Esophagus squamous epithelium (tissue), 4 donors: ENCODE results near the gene PDILT.

Experiments used
- POLR2A ChIP-seq, 4 donors: fragments of 450-650 bp; IDR thresholded peaks; one replicate each; pipeline ENCODE4 v1.6.1; 2017; ENCODE audit warnings: antibody characterized with exemption in 4 of 4, mild to moderate bottlenecking in 4 of 4, moderate library complexity in 3 of 4
- TF ChIP-seq, protein P1 (sequence below), 6 experiments: fragments of 450-650 bp in 4 of 6; fragments of 200-600 bp in 2 of 6; sonication (generic) in 2 of 6; IDR thresholded peaks; one replicate each; pipeline ENCODE4 v1.5.1; 2016 to 2019; ENCODE audit warnings: antibody characterized with exemption in 6 of 6, mild to moderate bottlenecking in 4 of 6, moderate library complexity in 4 of 6

DNA sequence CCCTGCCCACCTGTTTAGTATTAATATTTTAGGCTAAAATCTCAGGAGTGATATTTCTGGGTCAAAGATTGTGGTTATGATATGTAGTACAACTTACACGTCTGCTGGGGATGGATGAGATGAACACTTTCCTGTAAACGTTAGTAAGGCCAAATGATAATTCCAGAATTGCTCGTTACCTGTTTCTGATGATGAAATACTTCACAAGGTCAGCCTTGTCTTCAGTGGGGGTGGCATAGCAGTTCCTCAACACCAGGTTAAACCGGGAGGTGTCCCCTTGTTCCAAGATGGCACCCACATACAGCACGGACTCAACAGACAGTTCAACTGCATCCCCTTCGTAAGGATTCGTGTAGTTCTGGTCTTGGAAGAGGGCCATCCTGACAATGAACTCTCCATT is 86.5 kb downstream of the PDILT start:
- no peak for TF ChIP-seq POLR2A (IDR thresholded peaks at IDR 0.05)
- TF ChIP-seq, protein P1, sequence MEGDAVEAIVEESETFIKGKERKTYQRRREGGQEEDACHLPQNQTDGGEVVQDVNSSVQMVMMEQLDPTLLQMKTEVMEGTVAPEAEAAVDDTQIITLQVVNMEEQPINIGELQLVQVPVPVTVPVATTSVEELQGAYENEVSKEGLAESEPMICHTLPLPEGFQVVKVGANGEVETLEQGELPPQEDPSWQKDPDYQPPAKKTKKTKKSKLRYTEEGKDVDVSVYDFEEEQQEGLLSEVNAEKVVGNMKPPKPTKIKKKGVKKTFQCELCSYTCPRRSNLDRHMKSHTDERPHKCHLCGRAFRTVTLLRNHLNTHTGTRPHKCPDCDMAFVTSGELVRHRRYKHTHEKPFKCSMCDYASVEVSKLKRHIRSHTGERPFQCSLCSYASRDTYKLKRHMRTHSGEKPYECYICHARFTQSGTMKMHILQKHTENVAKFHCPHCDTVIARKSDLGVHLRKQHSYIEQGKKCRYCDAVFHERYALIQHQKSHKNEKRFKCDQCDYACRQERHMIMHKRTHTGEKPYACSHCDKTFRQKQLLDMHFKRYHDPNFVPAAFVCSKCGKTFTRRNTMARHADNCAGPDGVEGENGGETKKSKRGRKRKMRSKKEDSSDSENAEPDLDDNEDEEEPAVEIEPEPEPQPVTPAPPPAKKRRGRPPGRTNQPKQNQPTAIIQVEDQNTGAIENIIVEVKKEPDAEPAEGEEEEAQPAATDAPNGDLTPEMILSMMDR (IDR thresholded peaks at IDR 0.05), result no peak
